ENCODE data around the gene RGS6. TPM values are rescaled to one million over a fixed set of nuclear protein-coding genes. Genes with fewer than 3 reads are reported as not detected.

Gene RGS6
- total RNA-seq, 1 donor from 2014 or later = 22.4 TPM

DNA sequence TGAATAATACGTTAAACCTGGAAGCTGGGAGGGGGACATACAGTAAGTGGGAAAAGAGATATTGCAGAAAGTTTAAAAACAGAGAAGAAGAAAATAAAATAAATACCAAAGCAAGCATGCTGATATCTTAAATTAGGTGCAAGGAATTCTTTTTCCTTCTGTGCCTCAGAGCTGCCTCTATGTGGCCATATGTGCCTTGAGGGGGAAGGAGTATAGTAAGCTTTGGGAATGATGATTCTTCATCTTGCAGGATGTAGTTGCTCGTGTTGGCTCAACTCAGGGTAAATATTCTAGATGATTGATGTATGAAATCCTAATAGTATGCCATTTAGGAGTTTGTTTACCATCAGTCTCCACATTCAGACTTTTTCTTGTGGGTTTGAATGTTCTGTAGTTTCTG lies 251.4 kb downstream of the RGS6 start:
- intact Hi-C loops (cut with DNase I) = no loop called here

DNA sequence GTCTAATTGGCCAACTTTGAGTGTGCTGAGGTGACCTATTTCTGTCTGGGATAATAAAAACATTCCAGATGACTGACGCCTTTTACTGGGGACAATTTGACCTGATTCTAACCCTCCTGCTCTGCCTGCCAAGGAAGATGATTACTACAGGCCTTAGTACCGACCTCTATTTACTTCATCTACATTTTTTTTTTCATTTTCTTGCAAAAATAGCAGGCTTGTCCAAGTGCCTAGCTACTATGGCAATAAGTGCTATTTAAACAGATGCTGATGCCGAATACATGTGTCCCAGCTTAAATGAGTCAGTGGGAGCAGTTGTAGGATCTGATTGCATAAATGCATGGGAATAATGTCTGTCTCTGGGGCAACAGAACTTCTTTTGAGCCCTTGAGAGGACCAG lies 254.3 kb downstream of the RGS6 start:
- DNase-seq (ENCODE audit: low spot score) = no peak
- intact Hi-C loops (cut with DNase I) = no loop called here

More for the DNA sequence above, 251.4 kb downstream of the RGS6 start:
- no peak for DNase-seq (ENCODE audit: low spot score)

DNA sequence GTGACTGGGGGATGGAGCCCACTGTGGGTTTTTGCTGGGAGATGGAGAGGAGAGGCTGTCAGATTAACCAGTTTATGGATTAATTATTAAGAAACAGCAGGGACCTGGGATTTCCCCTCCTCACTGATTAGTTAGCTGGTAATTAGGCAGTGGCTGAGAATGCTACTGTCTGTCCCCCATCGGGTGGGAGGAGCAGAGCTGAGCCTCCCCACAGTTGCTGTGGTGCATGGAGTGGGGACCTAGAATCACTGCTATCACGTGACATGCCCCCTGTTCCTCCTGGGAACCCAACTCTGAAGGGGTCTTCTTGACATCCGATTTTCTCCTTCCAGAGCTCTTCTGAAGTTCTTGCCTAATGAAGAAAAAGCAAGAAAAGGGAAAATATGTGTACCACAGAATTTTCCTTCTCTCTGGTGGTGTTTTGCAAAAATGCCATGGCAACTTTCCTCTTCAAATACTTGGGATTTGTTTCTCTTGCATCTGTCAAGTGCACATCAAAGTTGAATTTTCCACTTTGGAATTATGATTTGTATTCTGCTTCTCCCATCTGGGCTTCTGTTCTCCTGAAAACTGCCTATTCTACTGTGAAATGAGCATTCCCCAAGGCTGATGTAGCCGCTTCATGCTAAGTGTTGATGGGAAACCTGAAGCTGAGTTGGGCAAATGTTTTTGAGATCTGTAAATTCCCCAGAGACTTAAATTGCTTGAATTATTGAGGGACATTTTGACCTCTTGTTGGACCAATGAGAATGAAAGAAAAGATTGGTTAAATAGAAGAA lies 264.2 kb downstream of the RGS6 start:
- no peak for DNase-seq (ENCODE audit: low spot score)

DNA sequence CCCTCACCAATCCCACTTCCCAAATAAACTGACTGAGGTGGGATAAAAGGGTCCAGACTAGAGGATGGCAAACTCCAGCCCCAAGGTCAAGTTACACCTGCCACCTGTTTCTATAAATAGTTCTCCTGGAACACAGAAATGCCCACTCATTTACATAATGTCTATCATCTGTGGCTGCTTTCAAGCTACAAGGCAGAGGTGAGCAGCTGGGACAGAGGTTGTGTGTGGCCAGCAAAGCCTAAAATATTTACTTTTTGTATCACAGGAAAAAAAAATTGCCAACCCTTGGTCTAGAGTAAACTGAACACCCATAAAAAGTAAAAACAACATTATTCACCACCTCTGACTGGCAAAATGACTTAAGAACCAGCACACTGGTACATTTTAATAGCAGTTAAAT lies 269.4 kb downstream of the RGS6 start:
- intact Hi-C loops (cut with DNase I) = no loop called here
- no peak for DNase-seq (ENCODE audit: low spot score)

More for the DNA sequence above, 264.2 kb downstream of the RGS6 start:
- intact Hi-C loops (cut with DNase I) = no loop called here

DNA sequence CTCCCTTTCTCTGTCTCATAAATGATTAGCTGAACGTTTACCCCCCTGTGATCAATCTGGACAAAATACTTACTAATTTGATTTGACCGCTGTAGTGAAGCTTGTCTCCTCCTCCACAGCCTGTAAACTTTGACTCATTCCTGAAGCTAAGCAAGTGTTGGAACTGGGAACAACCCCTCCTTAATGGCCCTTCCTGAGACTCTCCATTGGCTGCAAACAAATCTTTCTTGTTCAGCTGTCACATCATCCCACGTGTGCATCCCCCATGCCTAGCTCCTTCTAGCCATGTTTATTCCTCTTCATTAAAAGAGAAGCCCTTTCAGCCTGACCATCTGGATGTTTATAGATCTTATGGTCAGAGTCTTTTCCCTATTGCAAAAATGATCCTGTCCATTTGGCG lies 281.2 kb downstream of the RGS6 start:
- intact Hi-C loops (cut with DNase I) = no loop called here
- no peak for DNase-seq (ENCODE audit: low spot score)

DNA sequence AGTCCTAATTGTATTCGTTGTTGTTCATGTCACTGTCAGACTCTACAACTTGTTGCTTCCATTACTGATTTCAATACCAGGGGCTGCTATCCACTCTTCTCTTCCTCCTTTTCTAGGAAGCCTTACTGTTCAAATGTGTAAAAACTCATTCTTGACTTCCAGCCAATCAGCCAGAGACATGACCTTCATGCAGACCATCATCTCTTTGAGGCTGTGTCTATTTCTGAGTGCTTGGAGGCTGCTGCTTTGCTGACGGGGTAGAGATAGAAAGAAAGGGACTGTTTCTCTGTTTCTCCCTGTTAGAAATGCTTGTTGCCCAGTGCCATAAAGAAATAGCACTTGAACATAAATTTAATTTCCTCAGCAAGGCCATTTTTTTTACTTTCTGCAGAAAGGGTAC lies 282.9 kb downstream of the RGS6 start:
- intact Hi-C loops (cut with DNase I) = no loop called here
- DNase-seq (ENCODE audit: low spot score) = no peak

DNA sequence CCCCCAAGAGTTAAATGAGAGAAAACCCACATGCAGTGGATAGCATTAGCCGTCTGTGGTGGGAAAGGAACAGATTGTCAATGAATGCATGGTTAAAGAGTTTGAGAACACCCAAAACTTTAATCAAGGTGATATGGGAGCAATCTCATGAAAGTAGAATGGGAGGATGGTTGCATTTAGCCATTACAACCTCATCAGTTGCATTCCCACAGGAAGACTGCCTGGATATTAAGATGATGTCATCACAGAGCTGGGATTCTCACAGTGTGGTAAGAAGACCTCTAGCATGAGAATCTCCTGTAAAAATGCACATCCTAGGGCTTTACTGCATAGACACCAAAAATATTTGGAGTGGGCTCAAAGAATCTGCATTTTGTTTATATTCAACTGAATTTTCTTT lies 284.9 kb downstream of the RGS6 start:
- intact Hi-C loops (cut with DNase I) = no loop called here
- DNase-seq (ENCODE audit: low spot score) = no peak

DNA sequence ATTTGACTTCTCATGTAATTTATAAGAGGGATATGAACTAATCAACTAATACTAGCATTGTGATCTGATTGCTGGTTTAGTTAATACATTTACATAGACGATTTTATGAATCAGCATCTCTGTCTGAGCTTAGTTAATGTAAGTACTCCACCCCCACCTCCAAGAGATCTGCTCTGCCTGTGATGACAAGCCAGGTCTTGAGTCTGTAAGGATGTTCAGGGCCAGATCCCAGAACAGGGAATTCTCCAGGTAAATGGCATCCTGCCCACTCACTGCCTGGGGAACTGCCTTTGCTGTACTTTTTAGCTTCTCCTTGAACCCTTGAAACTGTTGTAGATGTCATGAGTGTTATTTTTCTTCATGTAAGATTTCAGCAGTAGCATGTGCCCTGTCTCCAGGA lies 289.8 kb downstream of the RGS6 start:
- no peak for DNase-seq (ENCODE audit: low spot score)
- intact Hi-C loops (cut with DNase I) = no loop called here

DNA sequence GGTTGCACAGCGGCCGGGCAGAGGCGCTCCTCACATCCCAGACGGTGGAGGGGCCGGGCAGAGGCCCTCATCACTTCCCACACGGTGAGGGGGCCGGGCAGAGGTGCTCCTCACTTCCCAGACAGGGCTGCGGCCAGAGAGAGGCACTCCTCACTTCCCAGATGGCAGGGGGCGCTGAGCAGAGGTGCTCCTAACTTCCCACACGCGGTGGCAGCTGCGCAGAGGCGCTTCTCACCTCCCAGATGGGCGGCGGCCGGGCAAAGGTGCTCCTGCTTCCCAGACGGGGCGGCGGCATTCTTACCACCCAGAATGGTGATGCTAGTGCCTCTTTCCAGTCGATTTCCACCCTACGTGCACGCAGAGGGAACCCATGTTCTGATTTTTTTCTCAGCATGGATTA lies 304.4 kb downstream of the RGS6 start:
- intact Hi-C loops (cut with DNase I) = no loop called here
- no peak for DNase-seq (ENCODE audit: low spot score)

DNA sequence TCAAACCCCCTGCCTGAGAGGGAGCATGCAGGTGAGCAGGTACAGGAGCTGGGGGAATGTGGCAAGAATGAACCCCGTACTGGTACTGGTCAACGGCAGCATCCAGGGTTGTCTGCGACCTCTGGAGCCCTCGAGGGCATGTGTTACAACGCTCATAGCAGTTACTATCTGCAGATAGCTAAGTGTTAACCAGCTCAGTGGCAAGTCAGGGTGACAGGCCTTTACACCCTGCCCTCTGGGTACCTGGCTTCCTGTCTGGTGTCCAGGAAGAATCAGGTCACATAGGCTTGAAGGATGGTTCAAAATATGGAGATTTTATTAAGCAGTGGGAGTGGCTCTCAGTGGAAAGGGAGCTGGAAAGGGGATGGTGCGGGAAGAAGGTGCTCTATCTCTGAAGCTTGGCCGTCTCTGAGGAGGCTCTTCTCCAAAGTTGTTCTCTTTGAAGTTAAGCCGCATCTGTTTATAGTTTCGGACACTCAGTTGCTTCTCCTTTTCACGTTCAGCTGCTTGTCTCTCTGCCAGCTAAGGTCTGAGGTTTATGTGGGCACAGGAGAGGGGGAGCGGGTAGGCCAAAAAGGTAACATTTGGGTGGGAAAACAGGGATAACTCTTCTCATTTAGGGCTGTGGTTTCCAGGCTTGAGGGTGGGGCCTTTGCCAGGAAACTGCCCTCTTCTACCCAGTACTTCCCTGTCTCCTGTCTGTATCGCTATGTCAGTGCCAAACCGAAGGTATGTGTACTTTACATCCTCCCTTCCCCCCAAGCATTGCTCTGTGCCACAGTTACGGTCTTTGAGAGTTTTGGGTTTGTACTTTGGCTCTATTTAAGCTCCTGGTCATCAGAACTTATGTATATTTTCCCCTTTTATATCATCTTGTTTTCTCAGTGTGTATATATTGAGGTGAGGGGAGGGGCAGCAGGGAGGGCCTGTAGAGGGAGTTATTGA lies 305.8 kb downstream of the RGS6 start:
- intact Hi-C loops (cut with DNase I) = no loop called here
- no peak for DNase-seq (ENCODE audit: low spot score)

DNA sequence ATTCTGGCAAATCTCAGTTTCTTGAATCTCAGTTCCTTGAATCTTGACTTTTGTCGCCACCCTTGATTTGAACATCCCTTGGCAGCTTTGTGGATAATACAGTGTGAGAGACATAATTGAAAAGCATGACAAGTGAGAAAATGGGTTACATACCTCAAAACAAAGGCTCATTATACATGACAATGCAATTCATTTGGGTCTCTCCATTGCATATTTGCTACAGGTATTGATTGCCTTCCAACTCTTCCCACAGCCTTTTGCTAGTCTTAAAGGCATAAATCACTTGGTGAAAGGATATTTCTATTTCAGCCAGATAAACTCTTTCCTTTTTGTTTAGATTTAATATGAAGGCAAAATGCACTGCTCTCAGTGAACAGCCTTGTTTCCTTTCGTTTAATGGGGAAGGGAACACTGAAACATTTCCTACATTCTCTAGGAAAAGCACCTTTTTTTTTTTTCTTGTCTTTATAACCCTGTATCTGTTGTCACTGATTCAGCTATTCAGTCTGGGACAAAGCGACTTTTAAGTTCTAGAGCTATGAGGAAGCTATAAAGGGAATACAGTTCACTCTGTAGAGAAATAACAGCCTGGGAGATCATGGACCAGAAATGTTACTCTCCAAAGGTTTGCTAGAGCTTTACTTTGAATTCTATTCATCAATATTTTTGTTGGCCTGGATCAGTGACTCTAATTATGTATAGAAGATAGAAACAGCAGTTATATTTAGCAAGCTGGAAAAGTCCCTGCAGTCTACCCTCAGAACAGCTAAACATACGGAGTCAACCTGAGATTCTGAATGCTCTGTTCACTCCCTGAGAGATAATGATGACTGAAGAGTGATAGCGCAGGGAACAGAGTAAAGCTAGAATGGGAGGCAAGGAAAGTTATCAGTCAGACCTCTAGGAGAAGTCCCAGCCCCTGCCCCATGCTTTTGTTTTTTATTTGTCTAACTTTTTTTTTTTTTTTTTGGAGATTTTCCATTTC lies 311.4 kb downstream of the RGS6 start:
- intact Hi-C loops (cut with DNase I) = no loop called here
- no peak for DNase-seq (ENCODE audit: low spot score)

DNA sequence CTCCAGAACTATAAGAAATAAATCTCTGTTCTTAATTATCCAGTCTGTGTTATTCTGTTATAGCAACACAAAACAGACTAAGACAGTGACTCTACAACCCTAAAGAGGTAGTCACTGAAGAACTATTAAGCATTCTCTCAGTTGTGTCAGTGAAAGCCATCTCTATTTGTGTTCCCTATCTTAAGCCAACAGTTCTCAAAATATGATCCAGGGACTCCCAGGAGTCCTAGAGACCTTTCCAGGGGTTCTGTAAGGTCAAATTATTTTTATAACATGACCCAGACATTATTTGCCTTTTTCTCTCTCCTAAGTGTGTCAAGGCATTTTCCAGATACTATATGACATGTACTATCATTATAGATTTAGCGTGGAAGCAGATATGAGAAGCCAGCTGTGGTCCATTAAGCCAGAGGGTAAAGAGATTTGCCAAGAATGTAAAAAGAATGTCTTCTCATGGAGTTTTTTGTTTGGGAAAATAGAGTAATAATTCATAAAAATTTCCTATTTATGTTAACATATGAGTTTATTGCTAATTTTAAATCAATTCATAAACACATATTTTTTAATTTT lies 315.8 kb downstream of the RGS6 start:
- intact Hi-C loops (cut with DNase I) = no loop called here

DNA sequence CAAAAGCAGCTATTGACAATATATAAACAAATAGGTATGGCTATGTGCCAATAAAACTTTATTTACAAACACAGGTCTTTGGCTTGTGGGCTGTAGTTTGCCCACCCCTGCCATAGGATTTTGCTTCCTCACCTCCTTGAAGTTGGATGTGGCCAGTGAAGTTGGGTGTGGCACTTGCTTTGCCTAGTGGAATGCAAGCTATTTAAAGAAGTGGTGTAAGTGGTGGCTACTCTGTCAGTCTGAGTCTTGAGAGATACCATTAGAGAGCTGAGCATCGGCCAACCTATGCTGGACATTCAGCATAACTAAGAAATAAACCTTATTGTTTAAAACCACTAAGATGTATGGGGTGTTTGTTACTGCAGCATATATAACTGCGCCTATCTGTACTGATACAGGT lies 321.3 kb downstream of the RGS6 start:
- DNase-seq (ENCODE audit: low spot score) = no peak
- intact Hi-C loops (cut with DNase I) = no loop called here

More for the DNA sequence above, 315.8 kb downstream of the RGS6 start:
- DNase-seq (ENCODE audit: low spot score) = no peak

DNA sequence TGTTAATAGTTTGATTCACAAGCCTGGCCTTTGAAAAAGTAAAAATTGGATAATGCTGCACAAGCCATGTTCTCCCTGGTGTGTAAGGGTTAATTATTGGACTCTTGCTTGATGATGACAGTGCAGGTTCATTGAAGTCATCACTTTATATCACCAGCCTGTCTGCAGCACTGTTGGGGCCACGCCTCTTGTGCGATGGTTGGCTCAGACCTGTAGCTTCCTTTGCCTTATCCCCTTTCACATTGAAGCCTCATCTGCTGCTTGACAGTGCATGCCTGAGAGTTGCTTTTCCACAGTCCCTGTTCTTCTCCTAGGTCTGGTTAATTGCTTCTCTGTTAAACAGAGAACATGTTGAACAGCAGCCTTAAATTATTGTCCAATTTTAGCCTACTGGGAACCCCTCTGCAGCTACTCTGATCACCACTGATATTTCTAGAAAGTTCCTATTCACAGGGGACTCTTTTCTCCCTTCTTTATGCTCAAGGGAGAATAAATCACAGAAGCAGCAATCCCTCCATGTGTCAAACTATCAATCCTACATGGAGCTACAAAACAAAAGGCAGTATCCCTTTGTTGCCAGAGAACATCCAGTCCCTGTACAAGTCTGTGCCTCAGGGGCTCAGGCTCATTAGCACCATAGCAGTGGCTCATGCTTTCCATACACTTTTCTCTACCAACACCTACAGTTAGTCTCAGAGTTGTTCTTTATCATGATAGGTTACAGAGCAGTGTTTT lies 322.1 kb downstream of the RGS6 start:
- no peak for DNase-seq (ENCODE audit: low spot score)
- intact Hi-C loops (cut with DNase I) = no loop called here

DNA sequence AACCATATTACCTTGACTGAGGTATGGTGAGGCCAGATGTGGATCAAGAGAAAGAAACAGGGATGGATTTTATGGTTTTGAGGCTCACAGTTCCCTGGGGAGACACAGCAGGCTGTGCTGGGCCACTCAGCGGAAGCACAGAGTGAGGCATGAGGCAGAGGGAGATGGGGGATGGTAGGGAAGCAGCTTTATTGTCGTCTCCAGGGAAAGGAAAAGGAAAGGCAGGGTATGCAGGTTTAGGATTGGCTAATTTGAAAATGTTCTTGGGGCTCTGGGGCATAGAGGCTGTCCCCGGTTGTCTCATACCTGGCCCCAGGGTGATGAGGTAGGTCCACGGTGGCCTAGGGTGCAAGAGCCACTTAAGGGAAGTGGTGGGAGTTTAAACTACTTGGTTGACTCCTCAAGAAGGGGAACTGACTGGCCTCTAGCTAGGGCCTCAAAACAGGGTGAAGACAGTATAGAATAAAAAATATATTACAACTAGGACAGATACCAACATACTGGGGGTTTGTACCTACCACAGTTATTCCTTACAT lies 322.8 kb downstream of the RGS6 start:
- no peak for DNase-seq (ENCODE audit: low spot score)
- intact Hi-C loops (cut with DNase I) = no loop called here

DNA sequence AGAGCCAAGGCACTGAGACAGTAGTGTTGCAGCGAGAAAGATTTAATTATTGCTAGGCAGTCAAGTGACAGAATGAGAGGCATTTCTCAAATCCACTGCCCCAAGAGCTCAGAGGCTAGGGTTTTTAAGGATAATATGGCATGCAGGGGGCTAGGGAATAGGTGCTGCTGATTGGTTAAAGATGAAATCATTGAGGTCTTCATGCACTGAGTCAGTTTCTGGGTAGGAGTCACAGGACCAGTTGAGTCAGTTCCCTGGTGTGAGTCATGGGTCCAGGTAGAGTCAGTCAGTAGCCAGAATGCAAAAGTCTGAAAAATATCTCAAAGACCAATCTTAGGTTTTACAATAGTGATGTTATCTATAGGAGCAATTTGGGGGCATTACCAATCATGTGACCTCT lies 323.8 kb downstream of the RGS6 start:
- intact Hi-C loops (cut with DNase I) = no loop called here
- DNase-seq (ENCODE audit: low spot score) = no peak

DNA sequence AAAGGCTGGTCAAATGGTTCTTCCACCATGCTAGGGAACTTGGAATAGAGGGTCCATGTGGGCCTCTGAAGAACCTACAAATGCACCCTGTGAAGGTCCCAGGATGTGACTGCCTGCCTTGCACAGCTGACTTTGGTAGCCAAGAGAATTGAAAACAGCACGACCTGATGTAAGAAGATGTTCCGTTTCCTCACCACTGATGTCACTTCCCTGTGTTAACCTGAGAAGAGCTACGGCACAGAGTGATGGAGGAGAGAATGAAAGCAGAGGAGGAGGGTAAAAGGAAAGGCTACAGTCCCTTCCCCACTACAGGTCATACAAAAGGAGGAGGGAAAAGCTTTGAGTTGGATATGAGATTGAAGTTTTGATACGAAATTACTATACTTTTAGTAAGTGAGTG lies 328.8 kb downstream of the RGS6 start:
- no peak for DNase-seq (ENCODE audit: low spot score)
- intact Hi-C loops (cut with DNase I) = no loop called here

DNA sequence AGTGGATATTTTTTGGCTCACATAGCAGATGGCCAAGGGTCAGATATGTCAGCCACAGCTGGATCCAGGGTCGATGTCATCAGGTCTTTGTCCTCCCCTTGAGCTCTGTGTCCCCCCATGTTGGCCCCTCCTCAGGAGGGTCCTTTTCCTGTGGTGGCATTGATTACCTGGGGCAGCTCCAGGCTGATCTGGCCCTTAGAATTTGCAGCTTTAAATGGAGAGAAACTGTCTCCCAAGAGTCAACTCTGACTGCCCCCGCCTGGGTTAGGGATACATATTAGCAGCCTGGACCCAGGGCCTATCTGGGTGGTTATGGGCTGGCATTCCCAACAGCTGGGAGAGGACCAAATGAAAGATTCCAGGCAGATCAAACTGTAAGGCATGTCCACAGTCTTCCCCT lies 330.5 kb downstream of the RGS6 start:
- no peak for DNase-seq (ENCODE audit: low spot score)
- intact Hi-C loops (cut with DNase I) = no loop called here
